Measurements from ENCODE around the gene KRT80.

The KRT80 gene

GRCh38 chr12:52228931-52229330 lies 37.1 kb upstream of the KRT80 start:
- DNase-seq (ENCODE audit: low read depth in 2 of 2), result no peak

GRCh38 chr12:52228366-52228765 lies 36.6 kb upstream of the KRT80 start:
- DNase-seq (ENCODE audit: low read depth in 2 of 2), result no peak

GRCh38 chr12:52227606-52228166 lies 35.9 kb upstream of the KRT80 start:
- no peak for DNase-seq (ENCODE audit: low read depth in 2 of 2)

- no peak for DNase-seq (ENCODE audit: low read depth in 2 of 2)
Measured at GRCh38 chr12:52226446-52226845, 34.6 kb upstream of the KRT80 start.

GRCh38 chr12:52225752-52226151 lies 33.9 kb upstream of the KRT80 start:
- DNase-seq (ENCODE audit: low read depth in 2 of 2), result no peak

- DNase-seq (ENCODE audit: low read depth in 2 of 2), result no peak
Measured at GRCh38 chr12:52224151-52224550, 32.3 kb upstream of the KRT80 start.

GRCh38 chr12:52223406-52224039 lies 31.7 kb upstream of the KRT80 start:
- DNase-seq (ENCODE audit: low read depth in 2 of 2), result no peak

- no peak for DNase-seq (ENCODE audit: low read depth in 2 of 2)
Measured at GRCh38 chr12:52222692-52223091, 30.9 kb upstream of the KRT80 start.

- DNase-seq (ENCODE audit: low read depth in 2 of 2), result peak; percentile 64 to 84
Measured at GRCh38 chr12:52221912-52222457, 30.2 kb upstream of the KRT80 start.

- DNase-seq (ENCODE audit: low read depth in 2 of 2), result no peak
Measured at GRCh38 chr12:52221070-52221781, 29.4 kb upstream of the KRT80 start.

- DNase-seq (ENCODE audit: low read depth in 2 of 2), result no peak
Measured at GRCh38 chr12:52220477-52220876, 28.7 kb upstream of the KRT80 start.

GRCh38 chr12:52218001-52218400 lies 26.2 kb upstream of the KRT80 start:
- DNase-seq (ENCODE audit: low read depth in 2 of 2), result no peak

- DNase-seq (ENCODE audit: low read depth in 2 of 2), result no peak
Measured at GRCh38 chr12:52217223-52217622, 25.4 kb upstream of the KRT80 start.

- DNase-seq (ENCODE audit: low read depth in 2 of 2), result no peak
Measured at GRCh38 chr12:52216807-52217206, 25.0 kb upstream of the KRT80 start.

GRCh38 chr12:52216100-52216499 lies 24.3 kb upstream of the KRT80 start:
- DNase-seq (ENCODE audit: low read depth in 2 of 2), result no peak

- DNase-seq (ENCODE audit: low read depth in 2 of 2), result no peak
Measured at GRCh38 chr12:52215587-52216031, 23.8 kb upstream of the KRT80 start.

GRCh38 chr12:52214421-52214802 lies 22.6 kb upstream of the KRT80 start:
- no peak for DNase-seq (ENCODE audit: low read depth in 2 of 2)

- peak; percentile 23 to 56 for DNase-seq (ENCODE audit: low read depth in 2 of 2)
Measured at GRCh38 chr12:52213564-52214420, 22.0 kb upstream of the KRT80 start.

- DNase-seq (ENCODE audit: low read depth in 2 of 2), result no peak
Measured at GRCh38 chr12:52212701-52213563, 21.1 kb upstream of the KRT80 start.

- DNase-seq (ENCODE audit: low read depth in 2 of 2), result no peak
Measured at GRCh38 chr12:52211716-52212585, 20.1 kb upstream of the KRT80 start.
